HCT116 (cell line): ENCODE data around the gene GOLGA5. TPM values are rescaled to one million over a fixed set of nuclear protein-coding genes. Genes with fewer than 3 reads are reported as not detected.

Experiments used
- ATAC-seq: fragments of 200-7000 bp; cut with Tn5 transposase; 2 replicates; pipeline ENCODE4 v1.9.1; 2020; ENCODE audit warnings: mild to moderate bottlenecking, moderate library complexity
- BruUV-seq: library from RNA; stranded (reverse); fragments of 400-500 nt; replicated peaks from 2 replicates; lab custom pipeline; 2021; lab: Mats Ljungman, UMichigan
- CTCF ChIA-PET: fragments of 300-600 bp; sonication (Branson Sonifier 250); formaldehyde crosslinking; loops from one replicate; lab custom pipeline; 2021; ENCODE audit warnings: antibody characterized with exemption; lab: Charles Lee
- POLR2A ChIA-PET: fragments of 300-600, 350-600 bp; sonication (Branson Sonifier 250); formaldehyde crosslinking; loops from one replicate; lab custom pipeline; 2021; ENCODE audit warnings: antibody characterized with exemption; lab: Charles Lee
- RAD21 ChIA-PET, 2 experiments: fragments of 300-600 bp; sonication (Branson Sonifier 250); formaldehyde crosslinking; loops; one replicate each; lab custom pipeline; 2023; ENCODE audit warnings: low total read pairs in 2 of 2; ENCODE audit not compliant: uncharacterized antibody in 2 of 2, unreplicated experiment in 2 of 2, low non-redundant PET in 1 of 2; lab: Charles Lee
- DNase-seq: peaks from one replicate; pipeline ENCODE4 v3.0.0-alpha.2; 2010; ENCODE audit warnings: low read depth, low spot score
- H2AFZ ChIP-seq: fragments of 200-600 bp; shearing (Covaris generic), sonication (generic); 2 replicates; pipeline ENCODE4 v1.6.1; 2017; ENCODE audit warnings: low read depth, mixed run types, mixed read lengths, antibody characterized with exemption, low read length; ENCODE audit not compliant: poor library complexity, severe bottlenecking
- H3K27ac ChIP-seq: 2 replicates; pipeline ENCODE4 v1.5.1; 2012; ENCODE audit warnings: low read depth, low read length
- H3K27me3 ChIP-seq: fragments of 200-600 bp; sonication (generic); 2 replicates; pipeline ENCODE4 v1.6.1; 2016; ENCODE audit warnings: mixed run types, low read length, mixed read lengths; ENCODE audit not compliant: insufficient read depth
- H3K36me3 ChIP-seq, 2 experiments: fragments of 200-500 bp in 1 of 2; fragments of 200-600 bp in 1 of 2; sonication (Bioruptor generic) in 1 of 2; sonication (generic) in 1 of 2; 2 replicates each; pipeline versions ENCODE4 v1.5.1 to v1.6.1; 2014 to 2016; ENCODE audit warnings: low read length in 2 of 2, inconsistent platforms in 1 of 2, mixed read lengths in 1 of 2, mixed run types in 1 of 2; ENCODE audit not compliant: insufficient read depth in 2 of 2, control insufficient read depth in 1 of 2
- H3K4me1 ChIP-seq, 2 experiments: fragments of 200-600 bp in 1 of 2; sonication (generic) in 1 of 2; 2 replicates each; pipeline versions ENCODE4 v1.5.1 to v1.6.1; 2012 to 2017; ENCODE audit warnings: low read length in 2 of 2, inconsistent platforms in 1 of 2, mild to moderate bottlenecking in 1 of 2, mixed read lengths in 1 of 2, mixed run types in 1 of 2, moderate library complexity in 1 of 2; ENCODE audit not compliant: insufficient read depth in 2 of 2, control insufficient read depth in 1 of 2
- H3K4me2 ChIP-seq: fragments of 200-600 bp; sonication (generic); 2 replicates; pipeline ENCODE4 v1.6.1; 2017; ENCODE audit warnings: mixed run types, low read length, mixed read lengths
- H3K4me3 ChIP-seq, 2 experiments: fragments of 200-600 bp in 1 of 2; sonication (generic) in 1 of 2; replicated peaks in 1 of 2; 2 replicates each; pipeline ENCODE4 v1.5.1; 2011 to 2016; ENCODE audit warnings: low read length in 2 of 2, control low read depth in 1 of 2, low read depth in 1 of 2, mild to moderate bottlenecking in 1 of 2, mixed read lengths in 1 of 2, mixed run types in 1 of 2
- H3K79me2 ChIP-seq: fragments of 200-600 bp; sonication (generic); 2 replicates; pipeline ENCODE4 v1.6.1; 2017; ENCODE audit warnings: mild to moderate bottlenecking, mixed run types, low read length, moderate library complexity, mixed read lengths; ENCODE audit not compliant: insufficient read depth
- H3K9ac ChIP-seq: fragments of 200-600 bp; sonication (generic); 2 replicates; pipeline ENCODE4 v1.6.1; 2016; ENCODE audit warnings: low read length, mixed read lengths
- H3K9me2 ChIP-seq: fragments of 200-600 bp; sonication (generic), shearing (Covaris generic); 2 replicates; pipeline ENCODE4 v1.6.1; 2017; ENCODE audit warnings: mixed run types, mild to moderate bottlenecking, moderate library complexity; ENCODE audit not compliant: insufficient read depth
- H3K9me3 ChIP-seq, 2 experiments: fragments of 200-500 bp in 1 of 2; fragments of 200-600 bp in 1 of 2; sonication (Bioruptor generic) in 1 of 2; sonication (generic) in 1 of 2; 2 replicates each; pipeline ENCODE4 v1.6.1; 2014 to 2017; ENCODE audit warnings: low read length in 2 of 2, mixed read lengths in 2 of 2, inconsistent platforms in 1 of 2, low read depth in 1 of 2, mild to moderate bottlenecking in 1 of 2, mixed run types in 1 of 2, moderate library complexity in 1 of 2; ENCODE audit not compliant: control insufficient read depth in 1 of 2, insufficient read depth in 1 of 2
- H4K20me1 ChIP-seq: fragments of 200-600 bp; sonication (generic), shearing (Covaris generic); 2 replicates; pipeline ENCODE4 v1.6.1; 2017; ENCODE audit warnings: mixed run types, mild to moderate bottlenecking, moderate library complexity; ENCODE audit not compliant: insufficient read depth
- CBX3 ChIP-seq: IDR thresholded peaks from 2 replicates; pipeline ENCODE4 v1.6.1; 2012; ENCODE audit warnings: low read depth
- CEBPB ChIP-seq: IDR thresholded peaks from 2 replicates; pipeline ENCODE4 v1.6.1; 2012; ENCODE audit warnings: low read depth
- CTCF ChIP-seq, 3 experiments: fragments of 200-600 bp in 1 of 3; sonication (generic) in 1 of 3; IDR thresholded peaks in 2 of 3; conservative IDR thresholded peaks in 1 of 3; 2 replicates each; pipeline ENCODE4 v1.5.1; 2012 to 2017; ENCODE audit warnings: low read depth in 2 of 3, low read length in 2 of 3, antibody characterized with exemption in 1 of 3, borderline replicate concordance in 1 of 3, control low read depth in 1 of 3, mild to moderate bottlenecking in 1 of 3, mixed read lengths in 1 of 3, mixed run types in 1 of 3, moderate library complexity in 1 of 3; ENCODE audit not compliant: insufficient read depth in 1 of 3
- EGR1 ChIP-seq: IDR thresholded peaks from 2 replicates; pipeline ENCODE4 v1.6.1; 2012; ENCODE audit warnings: low read depth
- EZH2 ChIP-seq: fragments of 200-600 bp; sonication (generic); IDR thresholded peaks from 2 replicates; pipeline ENCODE4 v1.6.1; 2017; ENCODE audit warnings: antibody characterized with exemption, mixed run types
- RAD21 ChIP-seq: IDR thresholded peaks from 2 replicates; pipeline ENCODE4 v1.6.1; 2012; ENCODE audit warnings: low read depth, mild to moderate bottlenecking
- SIN3A ChIP-seq: IDR thresholded peaks from 2 replicates; pipeline ENCODE4 v1.6.1; 2012; ENCODE audit warnings: low read depth
- SP1 ChIP-seq: IDR thresholded peaks from 2 replicates; pipeline ENCODE4 v1.6.1; 2012; ENCODE audit warnings: low read depth
- SRF ChIP-seq: IDR thresholded peaks from 2 replicates; pipeline ENCODE4 v1.6.1; 2012; ENCODE audit warnings: low read depth
- TCF7L2 ChIP-seq: IDR thresholded peaks from 2 replicates; pipeline ENCODE4 v1.7.0; 2011; ENCODE audit warnings: borderline replicate concordance, inconsistent platforms; ENCODE audit not compliant: insufficient read depth, insufficient read length; ENCODE audit errors: extremely low read depth
- YY1 ChIP-seq: IDR thresholded peaks from 2 replicates; pipeline ENCODE4 v1.6.1; 2011; ENCODE audit warnings: low read length, low read depth, moderate library complexity, mild to moderate bottlenecking; ENCODE audit not compliant: insufficient replicate concordance; ENCODE audit errors: extremely low read depth
- ZFX ChIP-seq: fragments of 450-650 bp; IDR thresholded peaks from 2 replicates; pipeline ENCODE4 v1.6.1; 2017
- ZNF274 ChIP-seq: fragments of 200-500 bp; sonication (Bioruptor generic); IDR thresholded peaks from 2 replicates; pipeline ENCODE4 v1.6.1; 2014; ENCODE audit warnings: mild to moderate bottlenecking, low read depth, low read length, inconsistent platforms
- intact Hi-C: fragments of 100-400 bp; cut with micrococcal nuclease; formaldehyde crosslinking; loops from 2 replicates; pipeline ENCODE4 v1.10.0; 2022
- total RNA-seq: library from RNA; stranded (reverse); gene quantifications from one replicate; pipeline ENCODE4 v1.2.1, GENCODE V29; 2021; ENCODE audit not compliant: unreplicated experiment

Gene GOLGA5
- total RNA-seq, 1 experiment from 2014 or later = 24.4 TPM

GRCh38 chr14:92797935-92798653 is 4.0 kb downstream of the GOLGA5 start:
- H3K9me3 ChIP-seq = peaks cover 0 to 5% of the 10 kb centered on the region in 2 experiments; a peak in 1 of 4 replicates
- no peak overlapping the region for H3K27ac ChIP-seq
- no TSS peak for BruUV-seq
- ChIA-PET POLR2A (interaction anchor here (1.0 kb wide), 1 partner anchor 10 kb away, joined by 3 read pairs; no protein-coding TSS in a partner anchor), CTCF (no interaction called here), RAD21 (no interaction called here)
- DNase-seq (no peak), ATAC-seq (no peak)
- H4K20me1 ChIP-seq = no peaks in the 10 kb centered on the region
- H3K9me2 ChIP-seq = no peaks in the 10 kb centered on the region
- no peaks in the 10 kb centered on the region for H3K27me3 ChIP-seq
- peaks cover 52% of the 10 kb centered on the region for H3K79me2 ChIP-seq
- no peak overlapping the region for H3K9ac ChIP-seq
- H2AFZ ChIP-seq = no peak overlapping the region
- H3K36me3 ChIP-seq = peaks cover 11 to 16% of the 10 kb centered on the region in 2 experiments; a peak in 3 of 4 replicates
- H3K4me3 ChIP-seq = no peak overlapping the region
- intact Hi-C loops = no loop called here
- no peak for TF ChIP-seq CTCF (IDR thresholded peaks at IDR 0.05 in 2 of 3, conservative IDR thresholded peaks at IDR 0.05 in 1 of 3; ENCODE audit: borderline replicate concordance in 1 of 3, insufficient read depth in 1 of 3, low read depth in 2 of 3, low read length in 2 of 3)
- no peak for TF ChIP-seq CBX3
- no peak for TF ChIP-seq ZNF274
- TF ChIP-seq ZFX = no peak
- no peak for TF ChIP-seq SP1
- TF ChIP-seq CEBPB = no peak
- no peak for TF ChIP-seq SIN3A
- no peak for TF ChIP-seq SRF
- no peak for TF ChIP-seq RAD21
- TF ChIP-seq EZH2 = no peak
- no peak for TF ChIP-seq EGR1
- no peak for TF ChIP-seq TCF7L2
- TF ChIP-seq YY1 = no peak
- no peak overlapping the region for H3K4me2 ChIP-seq
- peaks cover 5 to 18% of the 10 kb centered on the region in 2 experiments; a peak in 3 of 4 replicates for H3K4me1 ChIP-seq
